Kidney capillary endothelial cell (primary cell): ENCODE results near the gene SNRPA1.

Experiments
- DNase-seq: peaks from one replicate; pipeline ENCODE4 v3.0.0-alpha.2; 2018; ENCODE audit warnings: low spot score

Gene SNRPA1

DNA sequence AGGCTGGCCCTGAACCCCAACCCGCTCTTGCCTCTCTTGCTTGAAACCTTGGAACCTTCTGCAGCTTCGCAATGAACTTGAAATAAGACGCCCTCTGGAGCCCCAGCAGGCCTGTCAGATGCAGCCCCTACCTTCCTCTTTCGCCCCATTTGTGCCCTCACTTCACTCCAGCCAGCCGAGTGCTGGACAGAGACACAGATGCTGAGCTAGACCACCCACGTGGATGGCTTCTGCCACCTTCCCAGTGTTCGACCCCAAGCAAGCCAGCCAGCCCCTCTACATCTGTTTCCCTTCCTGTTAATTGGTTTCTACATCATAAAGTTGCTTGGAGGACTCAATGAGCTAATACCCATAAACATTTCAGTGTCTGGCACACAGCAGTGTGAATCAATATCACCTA is 23.8 kb upstream of the SNRPA1 start:
- no peak for DNase-seq

DNA sequence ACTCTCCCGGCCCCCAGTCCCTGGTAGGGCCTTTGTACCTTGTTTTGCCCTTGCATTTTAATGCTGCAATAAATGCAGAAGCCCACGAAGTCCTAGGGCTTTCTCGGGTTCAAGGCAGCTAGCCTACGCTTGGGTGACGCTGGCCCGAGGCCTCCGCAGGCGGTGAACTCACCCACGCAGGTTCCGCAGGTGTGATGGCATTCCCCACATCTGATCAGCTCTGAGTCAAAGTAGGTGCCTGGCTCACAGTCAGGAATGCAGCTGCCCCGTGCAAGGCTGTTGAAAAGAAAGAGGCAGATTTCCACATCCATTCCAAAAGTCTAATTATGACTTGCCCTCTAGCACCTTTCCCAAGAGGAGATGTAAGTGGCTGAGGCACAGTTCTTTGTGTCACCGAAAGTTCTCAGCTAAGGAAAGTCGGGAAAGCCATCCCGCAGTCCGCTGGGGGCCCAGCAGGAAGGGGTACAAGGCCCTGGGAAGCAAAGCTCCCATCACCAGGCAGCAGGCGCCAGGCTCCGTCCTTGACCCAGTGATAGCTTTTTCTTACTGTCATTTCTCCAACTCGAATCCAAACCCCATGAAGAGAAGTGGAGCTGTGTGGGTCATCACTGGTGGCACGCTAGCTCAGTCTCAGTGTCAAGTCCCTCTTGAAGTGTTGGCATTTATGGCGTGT is 23.2 kb upstream of the SNRPA1 start:
- DNase-seq, result no peak

DNA sequence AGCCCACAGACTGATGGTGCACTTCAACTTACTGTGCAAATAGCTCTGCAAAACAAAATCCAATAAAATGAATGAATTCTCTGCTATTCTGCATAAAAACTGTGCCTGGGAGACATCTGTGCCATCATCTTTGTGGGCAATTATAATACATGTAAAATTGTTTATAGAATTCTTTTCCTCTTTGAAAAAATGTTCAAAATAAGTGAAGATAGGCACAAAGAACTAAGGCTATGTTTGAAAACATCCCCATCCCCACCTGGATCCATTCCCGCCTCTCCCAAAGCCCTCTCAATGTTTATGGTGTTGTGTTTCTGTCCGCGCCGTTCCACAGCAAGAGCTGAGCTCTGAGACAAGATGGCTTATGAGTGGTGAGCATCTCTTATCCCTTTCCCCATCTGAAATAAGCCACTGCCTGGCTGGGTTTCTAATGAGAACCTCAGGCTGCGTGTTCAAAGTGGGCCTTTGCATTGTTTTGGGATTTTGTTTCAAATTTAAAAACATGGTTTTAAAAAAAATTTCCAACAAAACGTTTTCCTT is 22.4 kb upstream of the SNRPA1 start:
- no peak for DNase-seq

DNA sequence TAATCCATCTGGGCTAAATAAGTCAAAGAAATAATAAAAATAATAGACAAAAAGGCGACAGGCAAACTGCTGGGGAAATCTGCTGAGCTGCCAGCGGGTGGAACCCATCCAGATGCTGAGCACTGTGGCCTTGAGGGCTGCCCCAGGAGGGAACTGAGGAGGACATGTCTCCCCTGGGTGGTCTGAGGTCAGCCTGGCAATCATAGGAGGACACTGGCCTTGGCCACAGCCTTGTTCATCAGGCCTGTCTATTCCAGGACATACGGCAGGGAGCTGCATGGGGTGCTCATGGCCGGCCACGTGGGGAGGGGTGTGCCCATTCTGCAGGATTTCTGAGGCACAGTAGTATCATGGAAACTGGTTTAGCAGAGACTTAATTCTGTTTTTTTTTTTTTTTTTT is 21.5 kb upstream of the SNRPA1 start:
- DNase-seq, result no peak

DNA sequence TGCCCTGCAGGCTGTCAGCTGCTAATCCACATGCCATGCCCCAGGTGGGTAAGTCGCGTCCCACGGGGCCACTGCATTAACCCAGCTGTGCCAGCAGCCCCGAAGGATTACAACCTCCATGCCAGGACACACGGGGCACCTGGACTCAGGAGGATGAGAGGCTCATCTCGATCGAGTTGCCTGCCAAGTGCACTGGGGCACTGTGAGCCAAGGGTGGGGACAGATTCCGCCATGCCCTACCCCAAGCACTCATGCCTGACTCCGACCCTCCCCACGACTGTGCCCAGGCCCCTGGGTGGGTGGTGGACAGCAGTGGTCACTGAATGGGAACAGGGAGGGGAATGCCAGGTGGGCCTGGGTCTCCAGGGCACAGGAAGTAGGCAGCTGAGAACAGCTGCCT is 20.7 kb upstream of the SNRPA1 start:
- DNase-seq, result no peak

DNA sequence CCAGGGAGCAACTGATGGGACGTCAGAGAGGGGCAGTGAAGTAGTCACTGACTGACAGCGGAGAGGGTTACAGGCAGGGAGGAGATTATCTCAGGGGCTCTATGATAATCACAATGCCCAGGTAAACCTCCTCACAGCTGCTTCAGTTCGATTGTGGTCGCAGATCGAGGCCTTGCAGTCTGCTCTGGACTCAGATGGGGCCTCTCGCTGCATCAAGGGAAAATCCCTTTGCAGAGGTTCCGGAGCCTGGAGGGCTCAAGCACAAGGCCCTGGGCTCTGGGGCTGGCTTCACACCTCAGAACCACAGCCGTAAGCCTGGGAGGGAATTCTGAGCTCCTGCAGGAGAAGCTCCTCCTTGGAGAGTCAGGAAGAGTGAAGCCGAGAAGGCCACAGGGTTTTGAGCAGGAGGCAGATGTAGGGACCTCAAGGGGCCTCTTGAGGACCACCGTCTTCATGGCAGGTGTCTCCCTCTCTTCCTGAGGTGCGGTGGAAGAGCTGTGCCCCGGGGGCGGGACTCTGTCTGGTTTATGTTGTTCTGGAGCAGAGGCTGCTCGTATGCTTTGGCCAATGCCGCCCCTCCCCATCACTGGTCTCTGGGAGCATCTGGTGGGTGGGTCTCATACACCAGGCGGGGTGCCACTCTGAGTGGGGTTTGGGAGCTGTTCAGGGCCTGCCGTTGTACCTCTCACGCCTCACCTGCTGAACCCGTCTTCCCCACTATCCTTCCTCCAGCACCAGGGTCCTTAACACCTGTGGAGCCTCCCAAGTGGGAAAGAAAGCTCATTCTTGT is 19.5 kb upstream of the SNRPA1 start:
- DNase-seq, result no peak

DNA sequence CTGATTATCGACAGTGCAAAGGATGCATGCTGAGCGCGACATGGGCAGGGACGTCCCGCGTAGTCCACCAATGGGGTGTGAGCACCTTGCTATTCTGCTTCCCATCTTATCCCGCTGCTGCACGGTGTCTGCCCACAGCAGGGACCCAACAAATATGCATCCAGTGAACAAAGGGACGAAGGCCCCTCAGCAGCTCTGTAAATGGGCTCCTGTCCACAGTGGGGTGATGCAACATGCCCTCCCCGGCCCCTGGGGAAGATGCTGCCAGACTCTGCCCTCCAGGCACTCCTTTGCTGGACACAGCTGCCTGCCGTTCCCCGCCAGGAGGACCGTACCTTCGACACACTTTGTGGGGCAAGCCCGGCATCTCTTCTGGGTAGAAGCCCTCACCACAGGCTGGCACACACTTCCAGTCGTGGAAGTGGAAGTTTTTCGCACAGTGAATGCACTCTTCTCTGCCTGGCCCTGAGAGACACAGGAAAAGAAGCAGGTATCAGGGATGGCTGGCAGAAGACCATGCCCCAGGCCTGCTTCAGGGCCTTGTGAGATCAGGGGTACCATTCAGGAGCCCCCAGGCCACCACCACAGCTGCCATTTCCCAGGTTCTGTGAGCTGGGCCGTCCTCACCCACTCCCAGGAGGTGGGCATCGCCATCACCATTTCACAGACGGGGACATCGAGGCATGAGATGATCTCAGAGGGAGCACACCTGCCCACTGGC is 18.2 kb upstream of the SNRPA1 start:
- DNase-seq, result no peak

DNA sequence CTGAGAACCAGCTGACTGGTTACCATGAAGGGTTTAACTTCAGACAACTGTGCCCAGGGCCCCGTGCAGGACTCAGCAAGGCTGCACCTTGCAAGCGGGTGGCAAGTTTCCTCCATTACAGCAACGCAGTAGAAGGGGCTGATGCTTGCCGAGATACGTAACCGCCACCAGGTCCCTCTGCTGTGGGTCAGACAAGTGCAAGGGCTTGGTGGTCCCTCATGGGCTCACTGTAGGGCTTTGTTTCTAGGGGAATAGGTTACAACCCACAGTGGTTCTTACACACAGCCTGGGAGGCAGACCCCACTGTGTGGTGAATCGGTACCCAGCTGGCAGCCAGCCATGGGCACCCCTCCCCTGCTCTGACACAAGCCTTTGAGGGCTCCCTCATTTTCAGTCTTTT is 15.5 kb upstream of the SNRPA1 start:
- DNase-seq, result no peak

DNA sequence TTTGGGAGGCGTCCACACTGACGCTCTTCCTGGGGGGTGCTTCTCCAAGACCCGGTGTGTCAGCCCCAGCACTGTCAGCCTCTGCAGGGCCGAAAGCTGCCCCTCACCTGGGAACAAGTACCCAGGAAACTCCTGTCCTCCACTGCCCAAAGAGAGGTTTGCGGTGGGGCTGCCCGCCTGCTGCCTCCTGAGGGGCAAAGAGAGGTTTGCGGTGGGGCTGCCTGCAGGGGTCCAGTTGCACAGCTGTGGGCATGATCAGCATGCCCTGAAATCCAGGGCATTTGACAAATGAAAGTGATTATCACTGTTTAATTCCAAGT is 15.1 kb upstream of the SNRPA1 start:
- no peak for DNase-seq

DNA sequence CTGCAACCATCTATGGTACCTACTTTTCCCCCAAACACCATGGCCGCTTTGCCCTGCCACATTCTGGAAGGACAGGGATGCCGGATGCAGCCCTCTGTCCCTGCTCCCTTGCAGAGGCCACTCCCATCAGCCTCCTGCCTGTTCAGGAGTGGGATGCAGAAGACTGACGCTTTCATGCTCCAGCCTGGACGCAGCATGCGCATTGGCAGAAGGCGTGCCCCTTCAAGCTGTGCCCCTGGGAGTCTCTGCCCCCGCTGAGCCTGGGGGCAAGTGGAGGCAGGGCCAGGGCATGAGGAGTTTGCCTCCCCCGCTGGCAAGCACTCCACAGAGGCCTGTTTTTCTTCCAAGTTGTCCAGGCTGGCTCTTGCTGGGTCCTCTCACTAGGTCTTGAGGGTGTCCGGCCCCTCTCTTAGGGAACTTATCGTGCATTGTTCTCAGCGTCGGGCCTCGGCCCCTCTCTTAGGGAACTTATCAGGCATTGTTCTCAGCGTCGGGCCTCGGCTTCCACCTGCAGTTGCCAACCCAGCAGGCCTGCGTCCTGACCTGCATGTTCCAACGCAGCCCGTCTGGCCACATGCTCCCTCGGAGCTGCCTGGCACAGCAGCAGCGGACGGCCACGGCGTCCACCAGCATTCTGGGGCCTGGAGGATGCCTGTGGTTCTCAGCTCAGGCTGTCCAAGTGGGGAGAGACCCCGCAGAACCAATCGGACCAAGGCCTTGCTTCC is 14.6 kb upstream of the SNRPA1 start:
- no peak for DNase-seq

DNA sequence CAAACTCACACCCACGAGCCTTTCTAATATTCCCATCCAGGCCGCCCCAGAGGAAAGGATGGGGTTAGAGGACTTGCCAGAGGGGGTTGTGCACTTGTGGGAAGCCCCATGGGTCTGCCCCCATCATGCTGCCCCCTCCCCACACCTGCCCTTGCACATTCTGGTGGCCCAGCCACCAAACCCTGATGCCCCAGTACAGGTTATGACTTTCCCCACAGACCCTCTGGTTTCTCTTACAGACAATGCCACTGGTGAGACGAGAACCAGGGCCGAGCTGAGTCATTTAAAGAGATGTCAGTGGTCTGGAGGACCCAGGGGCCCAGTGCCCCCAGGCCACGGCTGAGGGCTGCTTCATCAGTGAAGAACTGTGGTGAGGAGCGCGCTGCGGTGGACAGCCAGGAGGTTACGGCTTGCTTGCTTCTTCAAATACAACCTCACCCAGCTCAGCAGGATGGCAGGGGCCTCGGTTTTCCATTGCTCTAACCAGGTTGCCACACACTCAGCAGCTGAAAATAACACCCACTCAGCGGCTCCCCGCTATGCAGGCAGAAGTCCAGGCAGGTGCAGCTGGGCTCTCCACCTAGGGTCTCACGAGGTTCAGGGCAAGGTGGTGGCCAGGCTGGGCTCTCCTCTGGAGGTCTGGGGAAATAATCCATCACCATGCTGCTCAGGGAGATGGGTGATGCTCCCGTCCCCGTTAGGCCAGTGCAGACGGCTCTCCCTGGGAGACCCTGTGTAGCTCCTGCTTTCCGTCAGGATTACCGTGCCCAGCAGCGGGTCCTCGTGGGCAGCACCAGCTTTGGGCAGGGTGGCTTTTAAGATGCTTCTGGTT is 13.8 kb upstream of the SNRPA1 start:
- no peak for DNase-seq

DNA sequence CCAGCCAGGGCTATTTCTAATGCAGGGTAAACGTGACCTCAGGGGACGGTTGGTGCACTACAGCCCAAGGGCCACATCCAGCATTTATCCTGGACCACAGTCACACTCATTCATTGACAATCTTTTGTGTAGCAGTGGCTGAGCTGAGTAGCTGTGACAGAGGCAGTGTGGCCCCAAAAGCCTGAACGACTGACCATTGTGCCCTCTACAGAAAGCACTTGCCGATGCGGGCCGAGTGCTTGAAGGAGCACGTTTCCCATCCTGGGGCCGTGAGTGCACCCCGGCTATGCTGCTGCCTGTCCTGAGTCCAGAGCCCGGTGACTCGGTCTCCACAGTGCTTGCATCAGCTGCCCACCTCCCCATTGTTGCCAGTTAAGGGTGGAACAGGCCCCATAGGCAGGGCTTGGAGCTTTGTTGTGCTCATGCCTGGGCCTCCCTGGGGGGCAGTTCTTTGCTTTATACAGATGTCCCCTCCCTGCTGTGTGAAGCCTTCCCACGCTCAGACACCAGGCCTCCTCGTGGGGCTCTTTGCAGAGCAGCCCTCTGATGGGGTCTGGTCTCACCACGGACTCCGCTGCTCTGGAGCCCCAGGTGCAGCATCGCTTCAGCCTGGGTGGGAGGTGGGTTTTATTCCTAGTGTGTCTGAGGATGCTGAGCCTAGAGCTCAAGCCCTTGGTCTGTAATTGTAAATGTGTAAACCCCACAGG is 13.0 kb upstream of the SNRPA1 start:
- no peak for DNase-seq

DNA sequence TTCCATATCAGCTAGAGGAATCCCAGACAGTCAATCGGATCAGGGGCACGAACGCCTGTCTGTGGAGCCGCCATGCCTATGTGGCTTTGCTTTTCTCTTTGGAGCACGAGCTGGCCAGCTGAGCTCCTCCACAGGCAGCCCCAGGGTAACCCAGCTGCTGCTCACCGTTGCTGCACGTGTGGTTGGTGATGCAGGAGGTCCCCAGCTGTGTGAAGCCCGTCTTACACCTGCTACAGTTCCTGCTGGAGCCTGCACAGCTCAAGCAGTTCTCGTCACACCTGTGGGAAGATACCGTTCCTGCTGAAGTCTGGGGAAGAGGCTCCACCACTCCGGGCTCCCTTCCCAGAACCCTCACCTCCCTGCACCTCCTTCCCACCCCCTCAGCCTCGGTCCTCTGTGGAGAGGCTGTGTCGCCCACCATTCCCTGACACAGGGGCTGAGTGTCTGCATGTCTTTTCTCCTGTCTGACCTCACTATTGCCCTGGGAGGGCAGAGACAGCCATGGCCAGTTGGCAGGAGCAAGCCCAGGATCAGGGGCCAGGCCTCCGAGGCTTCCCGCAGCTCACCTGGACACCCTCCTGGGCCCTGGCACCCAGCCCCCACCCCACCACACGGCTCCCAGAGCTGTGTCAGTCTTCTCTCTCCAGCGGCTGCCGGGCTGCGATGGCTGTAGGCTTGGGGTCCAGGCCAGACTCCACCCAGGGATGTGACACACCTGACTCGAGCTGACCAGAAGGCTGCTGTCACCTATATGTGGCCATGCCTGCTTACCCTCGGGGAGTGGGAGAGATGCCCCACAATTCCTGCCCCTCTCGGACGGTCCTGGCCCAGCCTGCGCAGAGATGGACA is 12.2 kb upstream of the SNRPA1 start:
- DNase-seq, result no peak

DNA sequence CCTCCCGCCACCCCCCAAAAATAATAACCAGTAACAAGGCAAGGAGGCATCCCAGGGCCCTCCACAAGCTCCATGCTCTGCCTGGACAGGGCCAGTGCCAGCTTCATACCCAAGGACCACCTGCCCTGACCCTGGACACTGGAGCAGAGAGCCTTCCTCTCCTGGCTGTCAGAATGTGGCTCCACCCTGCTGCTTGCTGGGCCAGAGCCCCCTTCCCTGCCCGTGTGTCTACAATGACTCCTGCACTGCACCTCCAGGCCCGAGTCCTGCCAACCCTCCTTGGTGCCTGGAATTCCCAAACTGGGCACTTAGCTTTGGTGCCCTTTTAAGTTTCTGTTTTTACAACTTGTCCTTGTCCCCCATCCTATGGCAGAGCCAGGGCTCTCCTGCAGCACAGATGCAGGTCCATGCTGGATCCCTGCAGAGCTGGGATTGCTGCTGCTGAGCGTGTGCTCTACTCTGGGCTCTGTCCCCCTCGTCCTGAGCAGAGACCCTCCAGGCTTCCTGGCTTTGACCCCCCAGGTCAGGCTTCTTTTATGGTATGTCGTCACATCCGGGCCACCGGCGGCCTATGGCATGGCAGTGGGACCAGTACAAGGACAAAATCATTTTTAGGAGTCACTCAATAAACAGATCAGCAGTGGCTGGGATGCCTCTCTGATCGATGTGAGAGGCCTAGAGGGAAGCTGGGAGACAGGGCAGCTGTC is 11.4 kb upstream of the SNRPA1 start:
- DNase-seq, result no peak

DNA sequence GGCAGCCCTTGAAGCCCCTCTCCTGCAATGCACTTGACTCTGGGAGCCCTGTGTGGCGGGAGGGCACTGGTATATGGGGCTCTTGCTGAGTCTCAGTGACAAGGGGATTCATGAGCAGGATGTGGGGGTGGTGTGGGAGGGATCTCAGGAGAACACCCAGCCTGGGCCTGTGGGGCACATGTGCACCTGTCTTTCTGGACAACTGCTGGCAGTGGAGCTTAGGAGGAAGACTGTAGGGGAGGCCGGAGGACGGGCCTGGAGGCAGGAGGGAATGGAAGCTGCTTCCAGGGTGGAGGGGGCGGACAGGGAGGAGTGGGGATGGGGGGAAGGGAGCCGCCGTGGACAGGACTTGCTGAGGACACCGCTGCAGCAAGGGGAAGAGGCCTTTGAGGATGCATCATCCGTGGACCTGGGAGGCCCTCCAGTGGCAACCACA is 10.8 kb upstream of the SNRPA1 start:
- DNase-seq, result no peak

DNA sequence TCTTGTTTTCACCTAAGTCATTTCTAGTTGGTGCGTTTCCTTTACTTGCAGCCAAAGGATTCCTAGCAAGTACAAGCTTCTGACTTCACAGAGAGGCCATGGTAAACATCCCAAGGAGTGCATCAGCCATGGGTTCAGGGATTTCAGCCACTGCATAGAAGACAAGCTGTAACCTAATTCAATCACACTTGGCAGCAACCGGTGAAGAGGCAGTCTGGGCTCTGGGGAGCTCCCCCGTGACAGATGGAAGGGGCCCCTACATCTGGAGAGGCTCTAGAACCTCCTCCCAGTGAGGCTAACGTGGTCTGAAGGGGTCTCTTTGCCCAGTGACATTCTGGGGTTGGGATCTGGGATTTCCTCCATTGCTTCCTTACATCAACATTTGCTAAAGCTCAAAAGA is 8.4 kb upstream of the SNRPA1 start:
- no peak for DNase-seq

DNA sequence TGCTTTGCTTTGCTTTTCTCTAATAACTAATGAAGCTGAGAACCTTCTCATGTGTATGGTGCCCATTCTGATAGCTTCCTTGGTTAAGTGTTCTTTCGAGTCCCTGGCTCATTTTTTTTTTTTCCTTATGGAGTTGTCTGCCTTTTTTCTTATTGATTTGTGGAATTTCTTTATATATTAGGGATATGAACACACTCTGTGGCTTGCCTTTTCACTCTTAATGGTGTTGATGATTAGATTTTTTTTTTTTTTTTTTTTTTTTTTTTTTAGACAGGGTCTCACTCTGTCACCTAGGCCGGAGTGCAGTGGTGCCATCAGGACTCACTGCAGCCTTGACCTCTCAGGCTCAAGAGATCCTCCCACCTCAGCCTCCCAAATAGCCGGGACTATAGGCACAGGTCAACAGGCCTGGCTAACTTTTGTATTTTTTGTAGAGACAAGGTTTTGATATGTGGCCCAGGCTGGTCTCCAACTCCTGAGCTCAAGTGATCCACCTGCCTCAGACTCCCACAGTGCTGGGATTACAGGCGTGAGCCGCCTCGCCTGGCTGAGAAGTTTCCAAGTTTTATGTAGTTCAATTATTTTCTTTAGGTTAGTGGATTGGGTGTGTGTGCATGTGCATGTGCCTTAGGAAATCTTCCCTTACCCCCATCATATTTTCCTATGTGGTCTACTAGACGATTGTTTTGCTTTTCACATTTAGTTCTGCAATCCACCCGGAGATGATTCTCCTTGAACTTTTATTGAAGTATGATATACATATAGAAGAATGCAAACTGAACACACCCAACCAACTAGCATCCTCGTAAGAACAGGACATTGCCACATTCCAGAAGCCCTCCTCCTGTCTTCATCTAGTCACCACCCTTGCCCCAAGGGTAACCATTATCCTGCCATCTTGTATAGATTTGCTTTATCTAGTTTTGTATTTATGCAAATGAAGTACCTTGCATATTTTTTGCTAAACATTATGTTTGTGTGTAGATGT is 1.7 kb upstream of the SNRPA1 start:
- DNase-seq, result no peak

DNA sequence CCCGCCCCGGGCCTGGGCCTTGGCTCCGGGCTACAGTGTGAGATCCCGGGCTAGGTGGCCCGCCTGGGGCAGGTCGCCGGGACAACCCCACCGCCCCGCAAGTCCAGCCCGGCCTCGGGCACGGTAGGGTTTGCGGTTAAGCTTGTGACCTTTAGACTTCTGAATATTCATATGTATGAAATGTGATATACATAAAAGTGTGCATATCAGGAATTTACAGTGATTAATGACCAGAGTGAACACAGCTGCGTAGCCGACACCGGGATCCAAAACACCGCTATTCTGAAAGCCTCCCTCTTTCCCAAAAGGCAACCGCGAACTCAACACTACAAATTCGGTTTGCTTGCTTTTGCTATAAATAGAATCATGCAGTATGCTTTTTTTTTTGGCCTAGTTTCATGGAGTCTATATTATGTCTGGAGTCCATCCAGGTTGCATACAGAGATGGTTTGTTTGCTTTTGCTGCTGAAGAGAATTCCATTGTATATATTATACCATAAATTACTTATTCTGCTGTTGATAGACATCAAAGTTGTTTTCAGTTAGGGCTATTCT is 636 bp upstream of the SNRPA1 start:
- no peak for DNase-seq
